Uterus (tissue), 4 donors: Measurements from ENCODE around the gene LHX2. TPM values are rescaled to one million over a fixed set of nuclear protein-coding genes. Genes with fewer than 3 reads are reported as not detected.

Experiments used
- DNase-seq, 2 donors: peaks; one replicate each; pipeline ENCODE4 v3.0.0-alpha.2; 2019 to 2020
- H3K27ac ChIP-seq, 2 donors: fragments of 200-600 bp; sonication (generic); 1 replicate in 1 of 2; 2 replicates in 1 of 2; pipeline ENCODE4 v1.5.1; 2016 to 2018
- H3K27me3 ChIP-seq, 2 donors: fragments of 200-600 bp; sonication (generic); one replicate each; pipeline ENCODE4 v1.5.1; 2018 to 2019; ENCODE audit warnings: control low read depth in 1 of 2
- H3K36me3 ChIP-seq, 2 donors: fragments of 200-600 bp; sonication (generic); one replicate each; pipeline ENCODE4 v1.5.1; 2019; ENCODE audit warnings: control low read depth in 1 of 2
- H3K4me1 ChIP-seq, 2 donors: fragments of 200-600 bp; sonication (generic); one replicate each; pipeline ENCODE4 v1.5.1; 2018 to 2019; ENCODE audit warnings: control low read depth in 1 of 2
- H3K4me3 ChIP-seq, 2 donors: fragments of 200-600 bp; sonication (generic); 1 replicate in 1 of 2; 2 replicates in 1 of 2; pipeline ENCODE4 v1.5.1; 2018 to 2019; ENCODE audit warnings: mild to moderate bottlenecking in 1 of 2
- H3K9me3 ChIP-seq, 2 donors: fragments of 200-600 bp; sonication (generic); one replicate each; pipeline ENCODE4 v1.5.1; 2019; ENCODE audit warnings: control low read depth in 1 of 2
- POLR2A ChIP-seq, 2 donors: fragments of 450-650 bp; IDR thresholded peaks; one replicate each; pipeline ENCODE4 v1.6.1; 2016; ENCODE audit warnings: antibody characterized with exemption in 2 of 2, mild to moderate bottlenecking in 1 of 2, moderate library complexity in 1 of 2
- intact Hi-C: fragments of 100-400 bp; cut with DNase I; formaldehyde crosslinking; loops from one replicate; pipeline ENCODE4 v1.15.1; 2023; ENCODE audit warnings: low total_unique reads
- total RNA-seq, 4 donors: library from RNA; depleted of rRNA in 3 of 4; stranded (reverse); fragments of >200 nt in 3 of 4; gene quantifications; one replicate each; pipeline versions ENCODE4 v1.1.0 to v1.2.4, GENCODE V29; 2014 to 2023
- TF ChIP-seq, protein P1 (sequence below), 4 experiments: fragments of 200-600 bp in 2 of 4; fragments of 450-650 bp in 2 of 4; sonication (generic) in 2 of 4; IDR thresholded peaks; one replicate each; pipeline ENCODE4 v1.5.1; 2016 to 2019; ENCODE audit warnings: antibody characterized with exemption in 4 of 4, mild to moderate bottlenecking in 2 of 4, moderate library complexity in 1 of 4
- donor health status: DM: yes; HTN: yes; CAD: no.

Gene LHX2
- total RNA-seq, 4 donors from 2014 or later = 0.14 TPM; not detected in 3

DNA sequence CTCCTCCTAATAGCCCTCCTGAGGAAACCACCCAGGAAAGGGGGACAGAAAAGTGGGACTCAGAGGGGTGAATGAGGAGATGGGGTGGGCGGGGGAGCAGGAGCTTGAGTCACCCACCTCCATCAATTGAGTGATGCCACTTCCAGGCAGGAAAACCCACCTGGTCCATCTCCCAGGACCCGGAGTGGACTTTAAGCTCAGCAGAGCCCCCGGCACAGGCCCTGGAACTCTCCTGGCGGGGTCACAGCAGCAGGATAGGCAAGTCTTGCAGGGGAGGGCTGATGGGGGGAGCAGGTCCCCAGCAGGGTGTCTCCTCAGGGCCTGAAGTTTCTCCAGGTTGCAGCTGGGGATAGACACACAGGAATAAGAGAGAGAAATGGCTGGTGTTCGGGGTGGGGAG is 40.8 kb downstream of the LHX2 start:
- intact Hi-C loops = no loop called here
- Histone ChIP-seq H3K4me1 (no peaks in the 10 kb centered on the region), H3K4me3 (no peak overlapping the region), H3K9me3 (no peaks in the 10 kb centered on the region), H3K27me3 (no peaks in the 10 kb centered on the region), H3K36me3 (no peaks in the 10 kb centered on the region), H3K27ac (no peak overlapping the region)
- TF ChIP-seq, protein P1, sequence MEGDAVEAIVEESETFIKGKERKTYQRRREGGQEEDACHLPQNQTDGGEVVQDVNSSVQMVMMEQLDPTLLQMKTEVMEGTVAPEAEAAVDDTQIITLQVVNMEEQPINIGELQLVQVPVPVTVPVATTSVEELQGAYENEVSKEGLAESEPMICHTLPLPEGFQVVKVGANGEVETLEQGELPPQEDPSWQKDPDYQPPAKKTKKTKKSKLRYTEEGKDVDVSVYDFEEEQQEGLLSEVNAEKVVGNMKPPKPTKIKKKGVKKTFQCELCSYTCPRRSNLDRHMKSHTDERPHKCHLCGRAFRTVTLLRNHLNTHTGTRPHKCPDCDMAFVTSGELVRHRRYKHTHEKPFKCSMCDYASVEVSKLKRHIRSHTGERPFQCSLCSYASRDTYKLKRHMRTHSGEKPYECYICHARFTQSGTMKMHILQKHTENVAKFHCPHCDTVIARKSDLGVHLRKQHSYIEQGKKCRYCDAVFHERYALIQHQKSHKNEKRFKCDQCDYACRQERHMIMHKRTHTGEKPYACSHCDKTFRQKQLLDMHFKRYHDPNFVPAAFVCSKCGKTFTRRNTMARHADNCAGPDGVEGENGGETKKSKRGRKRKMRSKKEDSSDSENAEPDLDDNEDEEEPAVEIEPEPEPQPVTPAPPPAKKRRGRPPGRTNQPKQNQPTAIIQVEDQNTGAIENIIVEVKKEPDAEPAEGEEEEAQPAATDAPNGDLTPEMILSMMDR (IDR thresholded peaks at IDR 0.05) = no peak
- no peak for TF ChIP-seq POLR2A (IDR thresholded peaks at IDR 0.05)
- no peak for DNase-seq

DNA sequence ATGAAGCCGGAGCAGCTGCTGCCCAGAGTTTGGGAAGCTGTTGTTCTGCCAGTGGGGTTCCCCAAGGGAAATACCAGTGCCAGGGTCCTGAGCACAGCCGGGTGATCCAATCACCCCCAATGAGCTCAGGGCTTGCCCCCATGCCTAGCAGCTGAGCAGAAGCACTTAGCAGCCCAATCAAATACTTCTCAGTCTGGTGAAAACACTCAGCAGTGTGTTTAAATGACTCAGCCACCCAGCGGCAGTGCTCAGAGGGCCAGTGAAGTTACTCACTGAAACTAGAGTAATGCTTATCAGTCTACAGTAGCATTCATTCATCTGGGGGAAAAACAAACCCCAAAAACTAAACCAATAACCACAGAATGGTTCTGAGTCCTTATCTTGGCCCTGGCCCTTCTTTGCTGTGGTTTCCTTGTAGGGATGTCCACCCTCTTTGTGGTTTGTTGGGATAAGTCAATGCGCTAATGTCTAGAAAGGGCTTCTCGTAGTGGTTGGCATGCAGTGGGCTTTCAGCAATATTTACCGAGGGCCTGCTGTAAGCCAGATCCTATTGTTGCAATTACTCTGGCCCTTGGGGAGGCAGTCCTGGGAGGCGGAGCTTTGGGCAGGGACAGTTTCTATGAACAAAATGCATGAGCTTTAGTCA is 43.1 kb downstream of the LHX2 start:
- H3K4me3 ChIP-seq = no peak overlapping the region
- H3K27me3 ChIP-seq = no peaks in the 10 kb centered on the region
- H3K9me3 ChIP-seq = no peaks in the 10 kb centered on the region
- H3K4me1 ChIP-seq = no peaks in the 10 kb centered on the region
- DNase-seq = no peak
- intact Hi-C loops = no loop called here
- TF ChIP-seq, protein P1 (IDR thresholded peaks at IDR 0.05) = no peak
- no peak for TF ChIP-seq POLR2A (IDR thresholded peaks at IDR 0.05)
- no peaks in the 10 kb centered on the region for H3K36me3 ChIP-seq
- H3K27ac ChIP-seq = no peak overlapping the region

DNA sequence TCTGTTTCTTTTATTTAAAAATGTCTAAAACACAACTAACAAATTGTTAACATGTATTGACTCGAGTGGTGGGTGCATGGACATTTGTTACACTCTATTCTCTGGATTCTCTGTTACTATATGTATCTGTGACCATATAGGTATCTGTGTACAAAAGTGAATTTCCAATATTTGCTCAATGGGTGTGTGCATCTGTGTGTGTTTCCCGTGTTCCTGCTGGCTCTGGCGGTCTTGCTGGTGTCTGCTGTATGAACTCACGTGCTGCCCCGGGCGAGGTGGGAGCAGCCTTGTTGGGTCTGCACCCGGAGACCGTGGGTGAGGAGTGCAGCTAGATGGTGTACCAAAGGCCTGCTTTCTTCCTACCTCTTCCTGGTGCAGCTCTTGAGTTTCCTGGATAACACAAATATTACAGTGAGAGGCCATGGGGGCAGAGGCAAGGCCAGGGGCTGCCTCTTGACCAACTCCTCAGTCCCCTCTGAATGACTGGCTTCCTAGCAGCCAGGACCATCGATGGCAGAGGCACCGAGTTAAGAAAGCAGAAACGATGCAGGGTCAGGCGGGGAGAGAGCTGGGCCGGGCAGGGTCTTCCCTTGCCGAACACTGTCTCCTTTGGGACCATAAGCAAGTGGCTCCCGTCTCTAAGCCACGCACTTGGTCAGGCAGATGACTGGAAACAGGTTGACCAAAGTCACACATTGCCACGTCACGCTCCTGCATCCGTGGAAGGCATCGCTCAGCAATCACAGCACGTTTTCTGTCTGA is 49.5 kb downstream of the LHX2 start:
- H3K4me3 ChIP-seq = no peak overlapping the region
- H3K9me3 ChIP-seq = no peaks in the 10 kb centered on the region
- TF ChIP-seq, protein P1 (IDR thresholded peaks at IDR 0.05) = no peak
- TF ChIP-seq POLR2A (IDR thresholded peaks at IDR 0.05) = no peak
- H3K27me3 ChIP-seq = no peaks in the 10 kb centered on the region
- H3K27ac ChIP-seq = no peak overlapping the region
- intact Hi-C loops = no loop called here
- DNase-seq = no peak
- H3K36me3 ChIP-seq = no peaks in the 10 kb centered on the region
- no peaks in the 10 kb centered on the region for H3K4me1 ChIP-seq

DNA sequence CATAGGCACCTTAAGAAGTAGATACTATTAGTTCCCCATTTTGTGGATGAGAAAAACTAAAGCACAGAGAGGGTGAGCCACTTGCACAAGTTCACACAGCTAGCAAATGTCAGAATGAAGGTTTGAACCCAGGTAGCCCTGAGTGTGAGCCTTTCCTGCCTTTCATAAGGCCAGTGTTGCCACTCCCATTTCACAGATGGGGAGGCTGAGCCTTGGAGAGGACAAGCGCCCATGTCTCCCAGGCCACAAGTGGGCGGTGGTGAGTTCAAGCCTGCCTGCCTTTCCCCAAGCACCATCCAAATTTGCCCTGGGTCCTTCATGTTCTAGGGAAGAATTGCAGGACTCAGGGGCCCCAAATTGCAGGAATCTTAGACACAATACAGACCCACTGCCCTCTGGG is 50.6 kb downstream of the LHX2 start:
- Histone ChIP-seq H3K27me3 (no peaks in the 10 kb centered on the region), H3K4me3 (no peak overlapping the region), H3K4me1 (no peaks in the 10 kb centered on the region), H3K9me3 (no peaks in the 10 kb centered on the region), H3K27ac (no peak overlapping the region), H3K36me3 (no peaks in the 10 kb centered on the region)
- TF ChIP-seq POLR2A (IDR thresholded peaks at IDR 0.05) = no peak
- TF ChIP-seq, protein P1 (IDR thresholded peaks at IDR 0.05) = no peak
- intact Hi-C loops = no loop called here
- DNase-seq = no peak

DNA sequence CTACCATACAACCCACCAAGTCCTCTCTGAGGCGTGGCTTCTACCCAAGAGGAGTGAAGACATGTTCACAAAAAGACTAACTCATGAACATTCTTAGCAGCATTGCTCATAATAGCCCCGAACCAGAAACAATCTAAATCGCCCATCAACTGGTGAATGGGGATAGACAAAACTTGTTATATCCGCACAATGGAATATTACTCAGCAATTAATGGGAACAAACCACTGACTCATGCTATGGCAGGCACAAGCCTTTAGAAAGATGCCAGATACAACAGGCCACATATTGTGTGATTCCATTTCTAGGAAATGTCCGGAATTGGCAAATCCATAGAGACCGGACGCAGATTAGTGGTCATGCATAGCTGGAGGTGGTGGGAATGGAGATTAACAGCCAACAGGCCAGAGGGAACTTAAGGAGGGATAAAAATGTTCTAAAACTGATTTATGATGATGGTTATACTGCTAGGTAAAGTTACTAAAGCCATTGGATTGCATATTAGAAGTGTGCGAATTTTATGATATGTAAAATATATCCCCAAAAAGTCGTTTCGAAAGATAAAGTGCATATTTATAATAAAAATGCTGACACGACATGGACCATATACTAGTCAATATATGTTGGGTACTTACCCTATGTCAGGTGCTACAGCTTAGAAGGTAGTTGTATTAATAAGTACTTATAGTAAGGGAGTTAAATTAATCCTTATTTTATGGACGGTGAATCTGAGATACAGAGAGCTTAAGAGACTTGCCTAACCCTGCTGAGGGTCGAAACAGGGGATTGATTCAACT is 55.4 kb downstream of the LHX2 start:
- Histone ChIP-seq H3K27me3 (no peaks in the 10 kb centered on the region), H3K27ac (no peak overlapping the region), H3K9me3 (no peaks in the 10 kb centered on the region), H3K36me3 (no peaks in the 10 kb centered on the region), H3K4me1 (no peaks in the 10 kb centered on the region), H3K4me3 (no peak overlapping the region)
- intact Hi-C loops = no loop called here
- TF ChIP-seq, protein P1 (IDR thresholded peaks at IDR 0.05) = no peak
- TF ChIP-seq POLR2A (IDR thresholded peaks at IDR 0.05) = no peak
- no peak for DNase-seq
